Adrenal gland (tissue), 5 donors: ENCODE results near the gene HORMAD2.

ENCODE experiments used
- CTCF ChIP-seq, 6 experiments: fragments of 450-650 bp in 4 of 6; fragments of 200-600 bp in 2 of 6; sonication (generic) in 1 of 6; IDR thresholded peaks; 1 replicate in 5 of 6; 2 replicates in 1 of 6; pipeline versions ENCODE4 v1.5.1 to v1.8.0; 2016 to 2021; ENCODE audit warnings: antibody characterized with exemption in 6 of 6, mild to moderate bottlenecking in 2 of 6, moderate library complexity in 1 of 6
- POLR2A ChIP-seq, 2 donors: fragments of 450-650 bp; IDR thresholded peaks; one replicate each; pipeline ENCODE4 v1.6.1; 2017; ENCODE audit warnings: antibody characterized with exemption in 2 of 2, mild to moderate bottlenecking in 2 of 2, moderate library complexity in 1 of 2
- donor health status: DM: no; HTN: no; CAD: no.

- TF ChIP-seq CTCF (IDR thresholded peaks at IDR 0.05): no peak
- no peak for TF ChIP-seq POLR2A (IDR thresholded peaks at IDR 0.05)
These were observed 42.0 kb upstream of the HORMAD2 start for GRCh38 chr22:30038219-30038618.
